ENCODE data around the gene TCEANC2.

TCEANC2 gene

GRCh38 chr1:54135436-54136120 lies 82.2 kb downstream of the TCEANC2 start:
- H3K4me3 ChIP-seq (ENCODE audit: low read length): no peak overlapping the region
- H3K27ac ChIP-seq (ENCODE audit: low read depth, low read length): no peak overlapping the region
- no peaks in the 10 kb centered on the region for H3K9me2 ChIP-seq (replicated peaks; ENCODE audit: control insufficient read depth, low read length)
- no peaks in the 10 kb centered on the region for H3K79me2 ChIP-seq (ENCODE audit: control insufficient read depth, low read length)
- H3K4me1 ChIP-seq (ENCODE audit: control insufficient read depth, low read length): no peaks in the 10 kb centered on the region
- no peaks in the 10 kb centered on the region for H3K9me3 ChIP-seq (ENCODE audit: control insufficient read depth, insufficient read depth, low read length)
- H3K27me3 ChIP-seq (ENCODE audit: control insufficient read depth, low read length): no peaks in the 10 kb centered on the region
- H3F3A ChIP-seq (ENCODE audit: control insufficient read depth, insufficient read depth): no peaks in the 10 kb centered on the region
- H4K20me1 ChIP-seq (ENCODE audit: control insufficient read depth, insufficient read depth, low read depth, low read length): no peaks in the 10 kb centered on the region
- H3K4me2 ChIP-seq (ENCODE audit: low read length): no peak overlapping the region
- no peaks in the 10 kb centered on the region for H3K36me3 ChIP-seq (ENCODE audit: control insufficient read depth, low read length)
- no peak for TF ChIP-seq EZH2phosphoT487 (IDR thresholded peaks at IDR 0.05; ENCODE audit: borderline replicate concordance, low read length)
- TF ChIP-seq, protein P1, sequence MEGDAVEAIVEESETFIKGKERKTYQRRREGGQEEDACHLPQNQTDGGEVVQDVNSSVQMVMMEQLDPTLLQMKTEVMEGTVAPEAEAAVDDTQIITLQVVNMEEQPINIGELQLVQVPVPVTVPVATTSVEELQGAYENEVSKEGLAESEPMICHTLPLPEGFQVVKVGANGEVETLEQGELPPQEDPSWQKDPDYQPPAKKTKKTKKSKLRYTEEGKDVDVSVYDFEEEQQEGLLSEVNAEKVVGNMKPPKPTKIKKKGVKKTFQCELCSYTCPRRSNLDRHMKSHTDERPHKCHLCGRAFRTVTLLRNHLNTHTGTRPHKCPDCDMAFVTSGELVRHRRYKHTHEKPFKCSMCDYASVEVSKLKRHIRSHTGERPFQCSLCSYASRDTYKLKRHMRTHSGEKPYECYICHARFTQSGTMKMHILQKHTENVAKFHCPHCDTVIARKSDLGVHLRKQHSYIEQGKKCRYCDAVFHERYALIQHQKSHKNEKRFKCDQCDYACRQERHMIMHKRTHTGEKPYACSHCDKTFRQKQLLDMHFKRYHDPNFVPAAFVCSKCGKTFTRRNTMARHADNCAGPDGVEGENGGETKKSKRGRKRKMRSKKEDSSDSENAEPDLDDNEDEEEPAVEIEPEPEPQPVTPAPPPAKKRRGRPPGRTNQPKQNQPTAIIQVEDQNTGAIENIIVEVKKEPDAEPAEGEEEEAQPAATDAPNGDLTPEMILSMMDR (IDR thresholded peaks at IDR 0.05; ENCODE audit: low read depth, low read length, poor library complexity, severe bottlenecking): no peak

DNA sequence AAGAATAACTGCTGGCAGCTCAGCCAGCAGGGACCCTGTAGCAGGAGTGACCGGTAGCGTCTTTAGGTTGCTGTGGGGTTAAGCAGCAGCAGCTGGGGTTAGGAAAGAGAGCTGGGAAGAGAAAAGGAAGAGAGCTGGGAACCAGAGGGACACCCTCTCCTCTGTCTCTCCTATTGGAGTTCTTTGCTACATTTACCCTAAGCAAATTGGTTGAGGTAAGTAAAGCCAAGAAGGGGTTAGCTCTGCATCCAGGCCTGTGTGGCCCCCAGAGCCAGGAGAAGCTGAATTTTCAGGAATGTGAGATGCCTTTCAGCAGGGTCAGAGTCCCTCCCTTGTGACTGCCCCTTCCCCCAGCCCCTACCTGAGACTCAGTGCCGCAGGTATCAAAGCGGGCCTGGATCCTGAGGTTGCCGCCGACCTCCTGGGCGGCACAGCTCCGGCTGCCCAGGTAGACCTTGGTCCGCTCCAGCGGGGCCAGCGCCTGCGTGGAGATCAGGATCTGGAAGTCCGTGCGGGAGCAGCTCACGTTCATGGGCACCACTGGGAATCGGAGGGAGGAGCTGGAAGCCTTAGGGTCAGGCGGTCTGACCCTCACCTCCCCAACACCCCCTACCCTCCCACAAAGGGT lies 83.0 kb downstream of the TCEANC2 start:
- H3K79me2 ChIP-seq (ENCODE audit: control insufficient read depth, low read length): no peaks in the 10 kb centered on the region
- no peak overlapping the region for H3K4me2 ChIP-seq (ENCODE audit: low read length)
- no peaks in the 10 kb centered on the region for H3K9me2 ChIP-seq (replicated peaks; ENCODE audit: control insufficient read depth, low read length)
- no peak overlapping the region for H3K27ac ChIP-seq (ENCODE audit: low read depth, low read length)
- H4K20me1 ChIP-seq (ENCODE audit: control insufficient read depth, insufficient read depth, low read depth, low read length): no peaks in the 10 kb centered on the region
- no peaks in the 10 kb centered on the region for H3K36me3 ChIP-seq (ENCODE audit: control insufficient read depth, low read length)
- H3K9me3 ChIP-seq (ENCODE audit: control insufficient read depth, insufficient read depth, low read length): no peaks in the 10 kb centered on the region
- no peaks in the 10 kb centered on the region for H3F3A ChIP-seq (ENCODE audit: control insufficient read depth, insufficient read depth)
- no peaks in the 10 kb centered on the region for H3K4me1 ChIP-seq (ENCODE audit: control insufficient read depth, low read length)
- TF ChIP-seq EZH2phosphoT487 (IDR thresholded peaks at IDR 0.05; ENCODE audit: borderline replicate concordance, low read length): no peak
- TF ChIP-seq, protein P1 (IDR thresholded peaks at IDR 0.05; ENCODE audit: low read depth, low read length, poor library complexity, severe bottlenecking): no peak
- H3K4me3 ChIP-seq (ENCODE audit: low read length): no peak overlapping the region
- no peaks in the 10 kb centered on the region for H3K27me3 ChIP-seq (ENCODE audit: control insufficient read depth, low read length)

DNA sequence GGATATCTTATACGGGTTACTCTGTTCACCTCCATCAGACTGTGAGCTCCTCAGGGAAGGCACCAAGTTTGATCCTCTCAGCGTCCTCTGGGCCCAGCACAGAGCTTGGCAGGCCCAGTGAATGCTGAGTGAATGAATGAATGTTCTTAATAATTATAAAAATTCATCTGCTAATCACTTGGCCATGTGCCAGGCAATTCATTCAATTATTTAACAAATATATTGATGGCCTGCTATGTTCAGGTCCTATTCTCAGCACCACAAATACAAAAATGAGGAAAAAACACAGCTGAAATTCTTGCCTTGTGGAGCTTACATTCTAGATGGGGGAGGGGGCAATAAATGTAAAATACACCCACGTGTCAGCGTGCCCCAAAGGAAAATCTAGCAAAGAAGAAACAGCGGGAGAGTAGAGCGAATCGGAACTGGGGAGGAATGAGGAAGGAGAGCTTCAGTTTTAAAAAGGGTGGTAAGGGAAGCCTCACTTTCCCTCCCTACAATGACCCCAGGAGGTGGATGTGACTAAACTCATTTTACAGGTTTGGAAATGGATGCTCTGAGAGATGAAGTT lies 83.6 kb downstream of the TCEANC2 start:
- Histone ChIP-seq H3K4me3 (ENCODE audit: low read length) (no peak overlapping the region), H3K79me2 (ENCODE audit: control insufficient read depth, low read length) (no peaks in the 10 kb centered on the region), H3F3A (ENCODE audit: control insufficient read depth, insufficient read depth) (no peaks in the 10 kb centered on the region), H3K9me3 (ENCODE audit: control insufficient read depth, insufficient read depth, low read length) (no peaks in the 10 kb centered on the region), H3K27me3 (ENCODE audit: control insufficient read depth, low read length) (no peaks in the 10 kb centered on the region), H3K27ac (ENCODE audit: low read depth, low read length) (no peak overlapping the region), H3K4me1 (ENCODE audit: control insufficient read depth, low read length) (no peaks in the 10 kb centered on the region), H3K4me2 (ENCODE audit: low read length) (no peak overlapping the region), H3K9me2 (replicated peaks; ENCODE audit: control insufficient read depth, low read length) (no peaks in the 10 kb centered on the region), H4K20me1 (ENCODE audit: control insufficient read depth, insufficient read depth, low read depth, low read length) (no peaks in the 10 kb centered on the region), H3K36me3 (ENCODE audit: control insufficient read depth, low read length) (no peaks in the 10 kb centered on the region)
- TF ChIP-seq EZH2phosphoT487 (IDR thresholded peaks at IDR 0.05; ENCODE audit: borderline replicate concordance, low read length): no peak
- TF ChIP-seq, protein P1 (IDR thresholded peaks at IDR 0.05; ENCODE audit: low read depth, low read length, poor library complexity, severe bottlenecking): no peak

Data from DOHH2 (cell line).